NCI-H748 treated with DMSO at 0.1 percent for 48 hours (cell line): Measurements from ENCODE around the gene PROB1.
"Not testable (repeated sequence)": the region's sequence is repeated elsewhere in the genome, so short reads cannot be mapped to it uniquely, and the experiment has no call there.

ENCODE experiments used
- DNase-seq: peaks from one replicate; lab custom pipeline; 2025; lab: John Stamatoyannopoulos, UW

PROB1 gene

DNA sequence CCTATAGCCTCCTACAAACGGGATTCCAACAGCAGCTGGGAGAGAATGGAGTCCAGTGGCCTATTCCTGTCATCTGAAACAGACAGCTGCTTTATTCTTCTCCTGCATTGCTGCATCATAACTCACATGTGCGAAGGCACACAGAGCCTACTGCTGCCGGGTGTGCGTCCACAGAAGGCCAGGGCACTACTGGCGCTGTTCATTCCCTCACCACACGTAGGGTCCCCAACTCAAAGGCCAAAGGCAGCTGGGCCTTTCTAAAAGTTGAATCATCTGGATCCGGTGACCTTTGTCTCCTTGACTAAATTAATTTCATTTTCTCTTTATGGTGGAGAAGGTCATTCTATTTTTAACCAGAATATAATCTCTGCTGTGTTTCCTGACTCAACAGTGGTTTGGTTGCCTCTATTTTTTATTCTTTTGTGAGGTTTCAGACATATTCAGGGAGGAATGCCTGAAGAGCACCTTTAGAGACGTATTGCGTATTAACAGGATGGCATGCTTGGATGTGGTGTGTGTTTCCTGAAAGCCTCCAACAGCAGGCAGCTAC is 19.8 kb upstream of the PROB1 start:
- no peak for DNase-seq

DNA sequence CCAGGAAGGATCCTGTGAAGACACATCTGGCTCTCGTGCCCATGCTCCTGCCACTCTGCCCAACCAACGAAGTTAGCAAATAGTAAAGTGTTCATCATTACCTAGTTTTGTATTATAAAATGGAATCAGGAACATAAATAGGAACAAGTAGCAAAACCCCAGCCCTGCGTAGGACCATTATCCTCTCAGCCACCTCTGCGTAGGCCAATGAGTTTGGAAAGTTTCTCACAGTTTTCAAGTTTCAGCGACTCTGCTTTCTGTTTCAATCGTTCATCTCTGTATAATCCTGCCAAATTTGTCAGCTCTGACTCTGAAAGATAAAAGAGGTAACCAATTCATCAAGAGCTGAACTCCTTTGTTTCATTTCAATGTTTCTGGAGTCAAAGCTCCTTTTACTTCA is 19.1 kb upstream of the PROB1 start:
- DNase-seq: no peak

DNA sequence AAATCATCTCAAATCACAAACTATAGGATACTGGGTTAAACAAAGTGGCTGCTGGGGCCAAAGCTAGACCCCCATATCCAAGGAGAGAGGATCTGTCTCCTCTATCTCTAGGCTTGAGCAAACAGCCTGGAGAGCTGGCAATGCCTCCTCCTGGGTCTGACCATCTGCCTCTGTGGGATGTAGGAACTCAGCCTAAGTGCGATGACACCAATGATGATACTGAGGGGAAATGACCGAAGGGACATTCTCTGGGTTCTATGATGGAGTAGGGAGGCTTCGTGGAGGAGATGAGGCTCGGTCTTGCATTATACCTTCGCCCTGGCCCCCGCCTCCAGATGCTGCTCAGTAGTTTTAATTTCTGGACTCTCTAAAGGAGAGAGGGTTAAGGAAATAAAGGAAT is 18.2 kb upstream of the PROB1 start:
- no peak for DNase-seq

DNA sequence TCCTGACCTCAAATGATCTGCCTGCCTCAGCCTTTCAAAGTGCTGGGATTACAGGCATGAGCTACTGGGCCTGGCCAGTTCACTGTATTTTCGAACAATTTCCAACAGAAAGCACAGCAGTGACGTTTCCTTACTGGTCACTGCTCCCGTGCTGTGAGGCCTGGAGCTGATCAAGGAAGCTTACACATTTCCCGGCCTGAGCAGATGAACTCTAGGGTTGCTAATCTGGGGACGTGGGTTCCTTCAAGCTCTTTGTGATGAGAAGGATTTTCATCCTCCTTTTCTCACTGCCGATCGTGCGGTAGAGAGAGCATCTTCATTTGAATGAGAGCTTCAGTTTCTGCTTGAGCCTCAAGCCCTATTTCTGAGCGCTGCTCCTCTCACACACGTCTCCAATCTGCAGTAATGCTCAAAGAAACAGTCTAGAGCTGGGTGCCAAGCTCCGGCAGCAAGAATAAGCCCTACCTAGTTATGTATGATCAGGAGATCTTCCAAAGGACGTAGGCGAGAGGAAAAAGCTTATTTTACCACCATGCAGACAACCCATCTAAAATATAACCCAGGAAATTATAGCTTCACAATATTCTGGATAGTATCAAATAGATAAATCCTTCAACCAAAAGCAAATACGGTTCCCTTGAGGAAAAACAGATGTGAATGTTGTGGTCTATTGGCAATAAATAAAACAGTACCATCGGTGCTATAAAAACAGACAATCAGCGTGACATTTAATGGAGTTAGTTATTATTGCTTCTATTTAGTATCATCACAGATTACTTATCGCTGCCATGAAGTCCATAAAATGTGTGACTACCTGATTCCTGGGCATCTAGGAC is 16.3 kb upstream of the PROB1 start:
- no peak for DNase-seq

DNA sequence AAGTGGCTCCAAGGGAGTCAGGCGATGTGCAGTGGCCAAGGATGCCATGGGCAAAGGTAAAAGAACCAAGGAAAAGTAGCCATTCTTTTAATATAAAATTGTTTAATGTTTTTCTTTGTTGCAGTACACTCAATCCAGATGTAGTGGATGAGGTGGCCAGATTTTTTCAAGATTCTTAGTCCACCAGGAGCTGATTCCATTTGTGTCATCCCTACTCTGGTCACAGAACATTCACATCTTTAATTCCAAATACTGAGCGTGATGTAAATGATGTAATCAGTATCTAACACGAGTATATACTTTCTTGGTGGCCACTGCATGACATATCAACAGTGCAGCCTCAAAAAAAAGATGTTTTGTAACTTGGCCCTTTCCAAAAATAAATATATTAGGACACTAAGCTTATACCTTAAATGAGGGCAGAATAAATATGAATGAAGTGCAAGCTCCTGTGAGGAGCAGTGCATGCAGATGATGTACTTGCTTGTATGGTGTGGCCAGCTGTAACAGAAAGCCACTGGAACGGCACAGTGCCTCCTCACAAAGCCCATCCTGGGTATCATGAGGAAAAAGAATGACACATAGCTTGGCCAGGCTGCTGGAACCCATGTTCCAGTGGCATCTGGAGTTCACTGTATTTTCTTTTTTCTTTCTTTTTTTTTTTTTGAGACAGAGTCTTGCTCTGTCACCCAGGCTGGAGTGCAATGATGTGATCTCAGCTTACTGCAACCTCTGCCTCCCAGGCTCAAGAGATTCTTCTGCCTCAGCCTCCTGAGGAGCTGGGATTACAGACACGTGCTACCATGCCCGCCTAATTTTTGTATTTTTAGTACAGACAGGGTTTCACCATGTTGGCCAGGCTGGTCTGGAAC is 15.5 kb upstream of the PROB1 start:
- no peak for DNase-seq

DNA sequence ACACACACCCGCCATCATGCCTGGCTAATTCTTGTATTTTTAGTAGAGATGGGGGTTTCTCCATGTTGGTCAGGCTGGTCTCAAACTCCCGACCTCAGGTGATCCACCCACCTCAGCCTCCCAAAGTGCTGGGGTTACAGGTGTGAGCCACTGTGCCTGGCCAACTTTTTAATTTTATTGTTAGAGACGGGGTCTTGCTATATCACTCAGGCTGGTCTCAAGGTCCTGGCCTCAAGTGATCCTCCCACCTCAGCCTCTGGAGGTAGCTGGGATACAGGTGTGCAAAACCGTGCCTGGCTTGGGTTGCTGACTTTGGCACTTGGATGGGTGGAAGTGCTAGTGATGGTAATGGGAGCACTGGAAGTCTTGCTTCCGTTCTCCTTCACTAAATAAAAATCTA is 14.2 kb upstream of the PROB1 start:
- DNase-seq: not testable (repeated sequence)

DNA sequence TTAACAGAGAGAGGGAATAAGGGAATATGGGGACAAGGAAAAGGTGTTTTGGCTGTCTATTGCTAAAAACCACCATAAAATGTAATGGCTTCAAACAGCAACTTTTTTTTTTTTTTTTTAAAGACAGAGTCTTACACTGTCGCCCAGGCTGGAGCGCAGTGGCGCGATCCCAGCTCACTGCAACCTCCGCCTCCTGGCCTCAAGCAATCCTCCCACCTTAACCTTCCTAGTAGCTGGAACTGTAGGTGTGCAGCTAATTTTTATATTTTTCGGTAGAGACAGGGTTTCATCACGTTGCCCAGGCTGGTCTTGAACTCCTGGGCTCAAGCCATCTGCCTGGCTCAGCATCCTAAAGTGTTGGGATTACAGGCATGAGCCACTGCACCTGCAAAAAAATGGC is 13.3 kb upstream of the PROB1 start:
- DNase-seq: no peak

DNA sequence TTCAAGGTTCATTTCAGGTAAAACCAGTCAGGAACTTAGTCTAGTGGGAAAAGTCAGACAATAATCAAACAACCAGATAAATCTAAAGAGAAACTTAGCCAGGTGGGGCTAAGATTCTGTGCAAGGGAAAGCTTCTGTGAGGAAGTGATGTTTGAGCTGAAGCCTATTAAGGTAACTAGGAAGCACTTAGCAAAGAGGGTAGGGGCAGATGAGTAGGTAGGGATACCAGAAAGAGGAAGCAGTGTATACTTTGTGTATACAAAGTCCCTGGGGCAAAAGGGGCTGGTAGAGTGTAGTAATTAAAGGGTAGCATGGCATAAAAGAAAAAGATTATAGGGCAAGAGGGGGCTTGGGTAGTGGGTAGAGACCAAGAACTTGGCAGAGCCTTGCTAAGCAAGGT is 12.6 kb upstream of the PROB1 start:
- no peak for DNase-seq

DNA sequence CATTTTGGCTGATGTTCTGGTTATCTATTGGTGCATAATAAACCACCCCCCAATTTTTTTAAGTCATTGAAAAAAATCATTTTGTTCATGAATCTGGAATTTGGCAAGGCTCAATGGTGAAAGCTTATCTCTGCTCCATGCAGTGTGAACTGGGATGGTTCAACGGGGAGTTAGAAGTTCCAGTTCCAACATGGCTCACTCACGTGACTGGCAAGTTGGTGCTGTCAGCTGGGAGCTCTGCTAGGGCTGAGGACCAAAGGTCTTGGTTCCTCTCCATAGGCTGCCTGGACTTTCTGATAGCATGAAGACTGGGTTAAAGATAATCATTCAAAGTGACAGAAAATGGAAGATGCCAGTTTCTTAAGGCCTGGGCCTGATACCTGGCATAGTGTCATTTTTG is 12.1 kb upstream of the PROB1 start:
- DNase-seq: no peak

DNA sequence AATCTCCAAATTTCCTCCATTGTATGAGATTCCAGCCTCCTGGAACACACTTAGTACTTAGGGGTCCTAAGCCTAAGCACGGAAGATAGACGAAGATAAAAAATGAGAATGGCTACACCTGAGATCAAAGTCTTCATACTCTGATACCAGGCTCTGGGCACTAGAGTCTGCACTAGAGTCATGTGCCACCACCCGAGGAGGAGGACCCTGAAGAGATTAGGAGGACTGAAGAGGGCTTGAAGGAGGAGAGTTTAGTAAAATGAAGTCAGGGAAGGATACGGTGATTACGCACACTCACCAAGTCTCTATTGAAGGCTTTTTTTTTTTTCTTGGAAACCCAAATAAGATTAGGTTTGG is 9.6 kb upstream of the PROB1 start:
- DNase-seq: no peak

DNA sequence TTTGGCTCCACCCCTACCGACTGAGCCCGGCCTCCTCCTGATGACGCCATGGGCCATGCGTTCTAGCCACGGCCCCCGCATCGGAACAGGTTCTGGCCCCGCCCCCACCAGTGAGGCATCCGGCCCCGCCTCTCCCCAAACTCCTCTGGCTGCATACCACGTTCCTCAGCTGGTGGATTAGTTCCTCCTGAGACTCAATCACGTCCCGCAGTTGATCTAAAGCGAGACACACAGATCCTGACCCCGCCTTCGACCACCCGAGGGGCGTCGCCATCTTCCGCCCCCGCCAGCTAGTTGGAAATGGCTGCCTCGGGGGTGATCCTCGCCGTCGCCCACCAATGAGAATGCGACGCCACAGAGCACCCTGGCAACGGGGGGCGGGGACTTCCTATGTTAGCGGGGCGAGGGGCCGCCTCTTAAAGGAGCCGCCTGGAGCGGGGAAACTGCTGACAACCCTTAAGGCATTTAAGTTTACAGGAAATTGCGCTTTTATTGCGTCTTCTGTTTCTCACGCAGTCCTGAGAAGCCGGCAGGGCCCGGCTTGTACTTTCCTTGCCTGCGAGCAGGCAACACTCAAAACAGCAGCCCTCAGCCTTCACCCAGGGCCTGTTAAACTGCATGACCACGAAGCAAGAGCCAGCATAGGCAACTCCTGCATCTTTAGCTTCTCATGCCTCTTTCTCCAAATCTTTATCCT is 9.0 kb upstream of the PROB1 start, which contains the start of gene SPATA24:
SPATA24 (minus strand) TSS at position 303 of the 697 bp plus-strand sequence; CDS start at position 274, 29 bp downstream.
- DNase-seq: peak; percentile 97

DNA sequence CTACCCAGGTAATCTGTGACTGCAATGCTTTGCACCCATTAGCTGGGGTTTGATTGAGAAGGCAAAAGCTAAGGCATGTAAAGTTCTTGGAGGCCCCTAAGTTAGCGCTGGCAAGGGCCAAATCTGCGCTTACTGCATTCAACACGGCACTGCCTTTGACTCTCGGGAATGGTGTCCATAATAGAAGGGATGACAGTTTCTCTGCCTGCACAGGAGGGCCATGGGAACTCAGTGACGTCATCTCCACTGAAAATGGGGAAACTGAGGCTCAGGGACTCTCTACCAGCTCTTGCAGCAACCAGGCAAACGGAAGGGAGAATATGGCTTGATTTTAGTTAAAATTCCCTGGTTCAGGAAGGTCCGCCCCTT is 8.5 kb upstream of the PROB1 start:
- DNase-seq: no peak

DNA sequence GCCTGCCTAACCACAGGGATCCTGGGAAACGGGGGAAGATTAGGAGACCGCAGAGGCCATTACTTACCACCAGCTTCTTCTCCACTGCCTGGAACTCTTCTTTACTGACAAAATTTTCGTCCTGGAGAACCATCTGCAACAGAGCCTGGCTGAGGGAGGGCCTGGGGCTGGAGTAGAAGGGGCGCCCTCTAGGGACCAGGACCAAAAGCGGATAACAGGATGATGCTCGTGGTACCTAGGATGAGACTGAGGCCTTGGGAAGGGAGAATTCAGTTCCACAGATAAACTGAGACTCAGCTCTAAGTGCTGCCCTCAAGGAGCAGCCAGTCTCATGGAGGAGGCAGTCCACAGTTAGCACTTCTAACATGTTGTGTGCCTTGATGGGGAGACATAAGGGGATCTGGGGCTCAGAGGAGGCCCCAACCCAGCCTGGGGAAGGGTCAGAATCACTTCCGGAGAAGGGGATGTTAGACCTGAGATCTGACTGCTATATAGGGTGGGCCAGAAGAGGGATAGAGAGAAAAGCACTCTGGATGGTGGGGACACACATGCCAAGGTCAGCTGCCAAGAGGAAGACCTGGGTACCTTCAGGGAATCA is 7.8 kb upstream of the PROB1 start:
- peak; percentile 8 for DNase-seq

DNA sequence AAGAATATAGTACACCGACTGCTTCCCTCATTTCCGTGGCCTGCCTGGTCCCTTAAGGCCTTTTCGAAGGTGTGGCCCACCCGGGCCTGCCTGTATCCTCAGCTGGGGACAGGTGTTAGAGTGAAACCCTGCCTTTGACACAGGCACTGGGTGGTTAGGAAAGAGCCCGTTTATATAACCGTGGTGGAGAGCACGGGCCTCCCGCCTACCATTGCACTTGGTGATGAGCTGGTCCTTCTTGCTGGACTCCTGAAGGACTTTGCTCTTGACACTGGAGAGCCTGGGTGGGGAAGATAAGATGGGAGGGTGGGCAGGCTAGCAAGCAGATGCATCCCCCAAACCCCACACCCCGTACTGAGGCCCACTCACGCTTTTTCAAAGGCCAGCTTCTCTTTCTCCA is 6.6 kb upstream of the PROB1 start:
- DNase-seq: no peak

DNA sequence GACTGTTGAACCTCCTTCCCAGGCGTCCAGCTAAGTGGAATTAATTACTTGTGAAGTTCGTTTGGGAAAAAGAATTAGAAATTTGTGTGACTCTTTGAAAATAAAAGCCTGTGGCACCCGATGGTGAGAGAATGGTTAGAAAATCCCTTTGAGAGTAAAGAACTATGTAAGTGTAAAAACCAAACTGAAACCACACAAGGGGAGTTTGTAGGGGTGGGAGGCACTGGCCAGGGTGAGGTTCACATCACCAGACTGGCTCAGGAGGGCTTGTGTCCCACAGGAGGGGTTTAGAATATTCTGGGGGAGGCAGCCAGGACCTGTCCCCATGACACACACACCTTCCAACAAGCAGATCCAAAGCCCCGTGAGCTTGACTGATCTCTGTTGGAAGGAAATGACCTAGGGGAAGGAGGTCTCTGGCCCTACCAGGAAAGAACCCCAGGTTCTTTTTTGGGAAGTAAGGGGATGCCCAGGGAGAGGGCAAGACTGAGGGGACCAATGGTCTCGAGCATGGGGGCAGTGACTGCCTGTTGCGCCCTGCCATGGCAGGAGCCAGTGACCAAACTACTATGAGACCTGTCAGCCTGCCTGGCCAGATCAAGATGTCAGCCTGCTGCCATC is 4.7 kb upstream of the PROB1 start:
- no peak for DNase-seq

DNA sequence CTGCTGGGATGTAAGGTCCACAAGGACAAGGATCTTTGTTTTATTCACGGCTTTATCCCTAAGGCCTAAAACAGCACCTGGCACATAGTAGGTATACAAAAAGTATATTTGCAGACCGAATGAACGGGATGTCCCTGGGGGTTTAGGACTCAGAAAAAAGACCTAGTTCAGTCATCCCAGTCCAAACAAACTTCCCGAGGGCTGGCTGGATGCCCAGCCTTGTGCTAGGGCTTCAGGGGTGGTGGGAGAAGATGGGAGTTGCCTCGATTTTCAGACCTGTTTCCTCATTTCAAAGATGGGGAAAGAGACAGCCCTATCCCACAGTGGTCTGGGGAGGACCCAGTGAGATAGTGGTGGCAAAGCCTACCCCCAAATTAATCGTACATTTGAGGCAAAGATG is 3.0 kb upstream of the PROB1 start:
- DNase-seq: no peak

DNA sequence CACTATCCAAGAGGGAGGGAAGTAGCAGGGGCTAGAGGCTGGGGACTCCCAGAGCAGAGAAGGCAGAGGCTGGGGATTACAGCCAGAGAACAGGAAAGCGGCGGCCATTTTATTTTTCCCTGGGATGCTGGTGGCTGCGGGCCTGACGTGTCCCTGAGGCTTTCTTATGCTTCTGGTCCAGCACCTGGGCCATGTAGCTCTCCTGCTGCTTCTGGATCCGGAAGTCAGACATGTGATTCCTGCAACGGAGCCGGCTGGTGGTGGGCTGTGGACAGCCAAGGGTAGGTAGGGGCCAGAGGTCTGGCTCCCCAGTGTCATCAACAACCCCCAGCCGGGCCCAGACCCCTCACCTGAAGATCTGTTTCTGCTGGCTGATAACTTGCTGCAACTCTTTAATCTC is 1.8 kb upstream of the PROB1 start:
- no peak for DNase-seq

DNA sequence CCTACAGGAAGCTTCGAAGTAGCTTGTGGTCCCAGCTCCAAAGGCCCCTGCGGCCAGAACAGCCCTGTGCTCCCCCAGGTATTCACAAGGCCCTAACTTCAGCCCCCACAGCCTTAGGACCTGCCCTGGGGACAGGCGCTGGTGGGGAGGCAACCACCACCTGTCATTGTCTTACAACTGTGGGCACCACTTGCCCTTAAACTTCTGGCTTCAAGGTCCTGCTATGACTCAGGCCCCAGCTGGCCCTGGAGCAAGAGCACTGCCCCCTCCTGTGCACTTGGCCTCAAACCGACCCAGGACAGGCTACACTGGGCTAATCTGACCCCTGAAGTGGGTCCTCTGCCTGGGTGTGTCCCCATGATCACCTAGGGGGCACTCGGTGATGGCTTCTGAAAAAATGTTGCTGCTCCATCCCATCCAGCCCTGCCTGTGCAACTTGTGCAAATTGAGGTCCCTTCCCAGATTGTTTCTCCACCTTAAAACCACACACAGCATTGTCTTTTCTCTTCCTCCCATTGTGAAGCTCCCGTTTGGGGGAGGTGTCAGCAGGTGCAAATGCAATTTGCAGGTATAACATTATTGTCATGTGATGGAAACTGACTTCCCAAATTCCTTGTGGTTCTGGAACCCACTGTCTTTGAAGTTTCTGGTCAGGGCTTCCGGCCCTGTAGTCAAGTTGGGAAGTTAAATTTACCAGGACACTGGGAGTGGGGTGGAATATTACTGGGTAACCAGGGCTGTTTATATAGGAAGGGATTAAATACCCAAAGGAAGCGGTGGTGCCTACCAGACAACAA is 1.1 kb upstream of the PROB1 start:
- no peak for DNase-seq

DNA sequence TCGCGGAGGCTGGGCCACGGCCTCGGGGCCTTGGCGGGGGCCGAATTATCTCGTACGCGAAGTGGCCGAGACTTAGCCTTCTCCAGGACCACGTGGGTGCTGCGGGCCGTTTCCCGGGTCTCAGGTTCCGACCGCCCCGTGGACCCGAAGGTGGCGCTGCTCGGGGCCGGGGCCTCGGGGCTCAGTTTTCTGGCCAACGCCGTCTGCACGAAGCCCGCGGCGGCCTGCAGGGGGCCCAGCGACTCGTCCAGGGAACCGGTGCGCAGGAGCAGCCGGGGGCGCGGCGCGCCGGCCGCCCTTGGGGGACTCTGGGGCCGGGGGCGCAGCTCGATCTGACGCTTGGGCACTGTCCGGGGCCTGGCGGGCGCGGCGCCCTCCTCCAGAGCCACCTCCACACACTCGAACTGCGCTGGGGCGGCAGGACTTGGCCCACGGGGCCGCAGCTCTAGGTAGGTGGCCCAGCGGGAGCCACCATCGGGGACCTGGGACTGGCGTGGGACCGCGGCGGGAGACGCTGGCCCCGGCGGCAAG is 716 bp downstream of the PROB1 start:
- DNase-seq: no peak

DNA sequence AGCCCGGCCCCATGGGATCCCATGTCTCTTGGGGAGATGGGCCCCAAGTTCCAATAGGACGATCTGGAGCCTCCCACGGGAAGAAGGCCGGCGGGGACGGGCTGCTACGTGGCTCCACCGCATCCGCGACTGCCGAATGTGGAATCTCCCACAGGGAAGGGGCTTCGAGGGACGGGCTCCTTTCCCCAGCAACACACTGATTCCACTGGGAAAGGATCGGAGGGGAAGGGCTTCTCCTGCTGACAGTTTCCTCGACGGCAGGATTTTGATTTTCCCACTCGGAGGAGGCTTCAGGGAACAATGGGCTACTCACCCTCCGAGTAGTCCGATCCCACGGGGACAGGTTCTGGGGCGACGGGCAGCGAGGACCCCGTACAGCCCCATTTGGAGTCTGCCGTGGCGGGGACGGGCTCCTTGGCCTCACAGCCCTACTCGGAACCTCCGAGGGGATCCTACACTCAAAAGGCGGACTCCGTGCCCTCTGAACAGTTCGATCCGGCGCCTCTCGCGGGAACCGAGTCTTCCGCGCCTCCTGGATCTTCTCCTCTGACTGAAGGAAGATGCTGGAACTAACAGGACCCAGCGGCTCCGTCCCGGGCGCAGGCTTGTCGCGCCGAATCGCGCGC is 1.3 kb downstream of the PROB1 start:
- DNase-seq: no peak
